Prostate gland (tissue), 2 donors: ENCODE data around the gene ARHGAP26.

ENCODE experiments used
- POLR2A ChIP-seq: fragments of 450-650 bp; IDR thresholded peaks from one replicate; pipeline ENCODE4 v1.6.1; 2016; ENCODE audit warnings: antibody characterized with exemption, mild to moderate bottlenecking
- POLR2AphosphoS5 ChIP-seq: sonication (generic); formaldehyde crosslinking; IDR thresholded peaks from one replicate; pipeline ENCODE4 v1.6.1; 2017; ENCODE audit warnings: antibody characterized with exemption
- TF ChIP-seq, protein P1 (sequence below), 4 experiments: fragments of 200-600 bp in 2 of 4; fragments of 450-650 bp in 2 of 4; sonication (generic) in 2 of 4; IDR thresholded peaks; 1 replicate in 3 of 4; 2 replicates in 1 of 4; pipeline ENCODE4 v1.5.1; 2016 to 2019; ENCODE audit warnings: antibody characterized with exemption in 4 of 4, mild to moderate bottlenecking in 2 of 4, moderate library complexity in 2 of 4

GRCh38 chr5:143186623-143187022, 416.4 kb downstream of the ARHGAP26 start:
- TF ChIP-seq, protein P1, sequence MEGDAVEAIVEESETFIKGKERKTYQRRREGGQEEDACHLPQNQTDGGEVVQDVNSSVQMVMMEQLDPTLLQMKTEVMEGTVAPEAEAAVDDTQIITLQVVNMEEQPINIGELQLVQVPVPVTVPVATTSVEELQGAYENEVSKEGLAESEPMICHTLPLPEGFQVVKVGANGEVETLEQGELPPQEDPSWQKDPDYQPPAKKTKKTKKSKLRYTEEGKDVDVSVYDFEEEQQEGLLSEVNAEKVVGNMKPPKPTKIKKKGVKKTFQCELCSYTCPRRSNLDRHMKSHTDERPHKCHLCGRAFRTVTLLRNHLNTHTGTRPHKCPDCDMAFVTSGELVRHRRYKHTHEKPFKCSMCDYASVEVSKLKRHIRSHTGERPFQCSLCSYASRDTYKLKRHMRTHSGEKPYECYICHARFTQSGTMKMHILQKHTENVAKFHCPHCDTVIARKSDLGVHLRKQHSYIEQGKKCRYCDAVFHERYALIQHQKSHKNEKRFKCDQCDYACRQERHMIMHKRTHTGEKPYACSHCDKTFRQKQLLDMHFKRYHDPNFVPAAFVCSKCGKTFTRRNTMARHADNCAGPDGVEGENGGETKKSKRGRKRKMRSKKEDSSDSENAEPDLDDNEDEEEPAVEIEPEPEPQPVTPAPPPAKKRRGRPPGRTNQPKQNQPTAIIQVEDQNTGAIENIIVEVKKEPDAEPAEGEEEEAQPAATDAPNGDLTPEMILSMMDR (IDR thresholded peaks at IDR 0.05) = no peak
- TF ChIP-seq POLR2A (no peak), POLR2AphosphoS5 (no peak)
